HCT116 (cell line): ENCODE measurements around the gene LUC7L2. TPM values are rescaled to one million over a fixed set of nuclear protein-coding genes. Genes with fewer than 3 reads are reported as not detected.

Source experiments
- ATAC-seq: fragments of 200-7000 bp; cut with Tn5 transposase; 2 replicates; pipeline ENCODE4 v1.9.1; 2020; ENCODE audit warnings: mild to moderate bottlenecking, moderate library complexity
- BruUV-seq: library from RNA; stranded (reverse); fragments of 400-500 nt; replicated peaks from 2 replicates; lab custom pipeline; 2021; lab: Mats Ljungman, UMichigan
- CTCF ChIA-PET: fragments of 300-600 bp; sonication (Branson Sonifier 250); formaldehyde crosslinking; loops from one replicate; lab custom pipeline; 2021; ENCODE audit warnings: antibody characterized with exemption; lab: Charles Lee
- POLR2A ChIA-PET: fragments of 300-600, 350-600 bp; sonication (Branson Sonifier 250); formaldehyde crosslinking; loops from one replicate; lab custom pipeline; 2021; ENCODE audit warnings: antibody characterized with exemption; lab: Charles Lee
- RAD21 ChIA-PET, 2 experiments: fragments of 300-600 bp; sonication (Branson Sonifier 250); formaldehyde crosslinking; loops; one replicate each; lab custom pipeline; 2023; ENCODE audit warnings: low total read pairs in 2 of 2; ENCODE audit not compliant: uncharacterized antibody in 2 of 2, unreplicated experiment in 2 of 2, low non-redundant PET in 1 of 2; lab: Charles Lee
- DNase-seq: peaks from one replicate; pipeline ENCODE4 v3.0.0-alpha.2; 2010; ENCODE audit warnings: low read depth, low spot score
- H2AFZ ChIP-seq: fragments of 200-600 bp; shearing (Covaris generic), sonication (generic); 2 replicates; pipeline ENCODE4 v1.6.1; 2017; ENCODE audit warnings: low read depth, mixed run types, mixed read lengths, antibody characterized with exemption, low read length; ENCODE audit not compliant: poor library complexity, severe bottlenecking
- H3K27ac ChIP-seq: 2 replicates; pipeline ENCODE4 v1.5.1; 2012; ENCODE audit warnings: low read depth, low read length
- H3K27me3 ChIP-seq: fragments of 200-600 bp; sonication (generic); 2 replicates; pipeline ENCODE4 v1.6.1; 2016; ENCODE audit warnings: mixed run types, low read length, mixed read lengths; ENCODE audit not compliant: insufficient read depth
- H3K36me3 ChIP-seq, 2 experiments: fragments of 200-500 bp in 1 of 2; fragments of 200-600 bp in 1 of 2; sonication (Bioruptor generic) in 1 of 2; sonication (generic) in 1 of 2; 2 replicates each; pipeline versions ENCODE4 v1.5.1 to v1.6.1; 2014 to 2016; ENCODE audit warnings: low read length in 2 of 2, inconsistent platforms in 1 of 2, mixed read lengths in 1 of 2, mixed run types in 1 of 2; ENCODE audit not compliant: insufficient read depth in 2 of 2, control insufficient read depth in 1 of 2
- H3K4me1 ChIP-seq, 2 experiments: fragments of 200-600 bp in 1 of 2; sonication (generic) in 1 of 2; 2 replicates each; pipeline versions ENCODE4 v1.5.1 to v1.6.1; 2012 to 2017; ENCODE audit warnings: low read length in 2 of 2, inconsistent platforms in 1 of 2, mild to moderate bottlenecking in 1 of 2, mixed read lengths in 1 of 2, mixed run types in 1 of 2, moderate library complexity in 1 of 2; ENCODE audit not compliant: insufficient read depth in 2 of 2, control insufficient read depth in 1 of 2
- H3K4me2 ChIP-seq: fragments of 200-600 bp; sonication (generic); 2 replicates; pipeline ENCODE4 v1.6.1; 2017; ENCODE audit warnings: mixed run types, low read length, mixed read lengths
- H3K4me3 ChIP-seq, 2 experiments: fragments of 200-600 bp in 1 of 2; sonication (generic) in 1 of 2; replicated peaks in 1 of 2; 2 replicates each; pipeline ENCODE4 v1.5.1; 2011 to 2016; ENCODE audit warnings: low read length in 2 of 2, control low read depth in 1 of 2, low read depth in 1 of 2, mild to moderate bottlenecking in 1 of 2, mixed read lengths in 1 of 2, mixed run types in 1 of 2
- H3K79me2 ChIP-seq: fragments of 200-600 bp; sonication (generic); 2 replicates; pipeline ENCODE4 v1.6.1; 2017; ENCODE audit warnings: mild to moderate bottlenecking, mixed run types, low read length, moderate library complexity, mixed read lengths; ENCODE audit not compliant: insufficient read depth
- H3K9ac ChIP-seq: fragments of 200-600 bp; sonication (generic); 2 replicates; pipeline ENCODE4 v1.6.1; 2016; ENCODE audit warnings: low read length, mixed read lengths
- H3K9me2 ChIP-seq: fragments of 200-600 bp; sonication (generic), shearing (Covaris generic); 2 replicates; pipeline ENCODE4 v1.6.1; 2017; ENCODE audit warnings: mixed run types, mild to moderate bottlenecking, moderate library complexity; ENCODE audit not compliant: insufficient read depth
- H3K9me3 ChIP-seq, 2 experiments: fragments of 200-500 bp in 1 of 2; fragments of 200-600 bp in 1 of 2; sonication (Bioruptor generic) in 1 of 2; sonication (generic) in 1 of 2; 2 replicates each; pipeline ENCODE4 v1.6.1; 2014 to 2017; ENCODE audit warnings: low read length in 2 of 2, mixed read lengths in 2 of 2, inconsistent platforms in 1 of 2, low read depth in 1 of 2, mild to moderate bottlenecking in 1 of 2, mixed run types in 1 of 2, moderate library complexity in 1 of 2; ENCODE audit not compliant: control insufficient read depth in 1 of 2, insufficient read depth in 1 of 2
- H4K20me1 ChIP-seq: fragments of 200-600 bp; sonication (generic), shearing (Covaris generic); 2 replicates; pipeline ENCODE4 v1.6.1; 2017; ENCODE audit warnings: mixed run types, mild to moderate bottlenecking, moderate library complexity; ENCODE audit not compliant: insufficient read depth
- CBX3 ChIP-seq: IDR thresholded peaks from 2 replicates; pipeline ENCODE4 v1.6.1; 2012; ENCODE audit warnings: low read depth
- ELF1 ChIP-seq: IDR thresholded peaks from 2 replicates; pipeline ENCODE4 v1.6.1; 2012; ENCODE audit warnings: low read depth, borderline replicate concordance
- EZH2 ChIP-seq: fragments of 200-600 bp; sonication (generic); IDR thresholded peaks from 2 replicates; pipeline ENCODE4 v1.6.1; 2017; ENCODE audit warnings: antibody characterized with exemption, mixed run types
- EZH2phosphoT487 ChIP-seq: fragments of 200-600 bp; IDR thresholded peaks from 2 replicates; pipeline ENCODE4 v1.6.1; 2018; ENCODE audit warnings: antibody characterized with exemption, borderline replicate concordance
- JUND ChIP-seq: IDR thresholded peaks from 2 replicates; pipeline ENCODE4 v1.6.1; 2012
- RAD21 ChIP-seq: IDR thresholded peaks from 2 replicates; pipeline ENCODE4 v1.6.1; 2012; ENCODE audit warnings: low read depth, mild to moderate bottlenecking
- REST ChIP-seq: IDR thresholded peaks from 2 replicates; pipeline ENCODE4 v1.6.1; 2012; ENCODE audit warnings: low read depth
- SIN3A ChIP-seq: IDR thresholded peaks from 2 replicates; pipeline ENCODE4 v1.6.1; 2012; ENCODE audit warnings: low read depth
- SRF ChIP-seq: IDR thresholded peaks from 2 replicates; pipeline ENCODE4 v1.6.1; 2012; ENCODE audit warnings: low read depth
- ZFX ChIP-seq: fragments of 450-650 bp; IDR thresholded peaks from 2 replicates; pipeline ENCODE4 v1.6.1; 2017
- ZNF274 ChIP-seq: fragments of 200-500 bp; sonication (Bioruptor generic); IDR thresholded peaks from 2 replicates; pipeline ENCODE4 v1.6.1; 2014; ENCODE audit warnings: mild to moderate bottlenecking, low read depth, low read length, inconsistent platforms
- intact Hi-C: fragments of 100-400 bp; cut with micrococcal nuclease; formaldehyde crosslinking; loops from 2 replicates; pipeline ENCODE4 v1.10.0; 2022
- total RNA-seq: library from RNA; stranded (reverse); gene quantifications from one replicate; pipeline ENCODE4 v1.2.1, GENCODE V29; 2021; ENCODE audit not compliant: unreplicated experiment
- TF ChIP-seq, protein P1 (sequence below): IDR thresholded peaks from 2 replicates; pipeline ENCODE4 v1.6.1; 2011; ENCODE audit warnings: mild to moderate bottlenecking, low read length, moderate library complexity; ENCODE audit not compliant: insufficient replicate concordance; ENCODE audit errors: extremely low read depth
- TF ChIP-seq, protein P2 (sequence below), 3 experiments: fragments of 200-600 bp in 1 of 3; sonication (generic) in 1 of 3; IDR thresholded peaks in 2 of 3; conservative IDR thresholded peaks in 1 of 3; 2 replicates each; pipeline ENCODE4 v1.5.1; 2012 to 2017; ENCODE audit warnings: low read depth in 2 of 3, low read length in 2 of 3, antibody characterized with exemption in 1 of 3, borderline replicate concordance in 1 of 3, control low read depth in 1 of 3, mild to moderate bottlenecking in 1 of 3, mixed read lengths in 1 of 3, mixed run types in 1 of 3, moderate library complexity in 1 of 3; ENCODE audit not compliant: insufficient read depth in 1 of 3

Gene LUC7L2
- total RNA-seq, 1 experiment from 2014 or later, result 98.8 TPM

- intact Hi-C loops, result loop anchor here (10.0 kb wide), 1 partner anchor 235 kb away; the partner anchor contains the start of gene ZC3HAV1
Observed at GRCh38 chr7:139339698-139340036, 20.0 kb upstream of the LUC7L2 start.

More at GRCh38 chr7:139339698-139340036, 20.0 kb upstream of the LUC7L2 start:
- Histone ChIP-seq H3K27ac (peak overlapping the region; percentile 95), H3K79me2 (peaks cover 24% of the 10 kb centered on the region), H4K20me1 (no peaks in the 10 kb centered on the region), H3K36me3 (no peaks in the 10 kb centered on the region), H3K9me3 (peaks cover 0 to 5% of the 10 kb centered on the region in 2 experiments; a peak in 1 of 4 replicates), H3K9ac (peak overlapping the region; percentile 94; the same call in 1 of the 2 replicates), H2AFZ (no peak overlapping the region), H3K4me2 (peak overlapping the region; percentile 94), H3K9me2 (no peaks in the 10 kb centered on the region), H3K4me3 (peak overlapping the region; percentile 78 to 90), H3K27me3 (no peaks in the 10 kb centered on the region), H3K4me1 (peaks cover 3 to 26% of the 10 kb centered on the region in 2 experiments; a peak in 3 of 4 replicates)
- POLR2A ChIA-PET, result interaction anchor here (0.6 to 1.0 kb wide), 4 partner anchors 16 to 624 kb away, joined by 3 to 4 read pairs (median 4); partner anchors contain the start of gene LUC7L2
- no peak for DNase-seq
- CTCF ChIA-PET, result interaction anchor here (1.0 to 1.6 kb wide), 3 partner anchors 18 to 206 kb away, joined by 4 to 5 read pairs (median 4); partner anchors contain the start of gene LUC7L2
- no peak for TF ChIP-seq ZFX
- no peak for TF ChIP-seq ZNF274
- TF ChIP-seq, protein P1, sequence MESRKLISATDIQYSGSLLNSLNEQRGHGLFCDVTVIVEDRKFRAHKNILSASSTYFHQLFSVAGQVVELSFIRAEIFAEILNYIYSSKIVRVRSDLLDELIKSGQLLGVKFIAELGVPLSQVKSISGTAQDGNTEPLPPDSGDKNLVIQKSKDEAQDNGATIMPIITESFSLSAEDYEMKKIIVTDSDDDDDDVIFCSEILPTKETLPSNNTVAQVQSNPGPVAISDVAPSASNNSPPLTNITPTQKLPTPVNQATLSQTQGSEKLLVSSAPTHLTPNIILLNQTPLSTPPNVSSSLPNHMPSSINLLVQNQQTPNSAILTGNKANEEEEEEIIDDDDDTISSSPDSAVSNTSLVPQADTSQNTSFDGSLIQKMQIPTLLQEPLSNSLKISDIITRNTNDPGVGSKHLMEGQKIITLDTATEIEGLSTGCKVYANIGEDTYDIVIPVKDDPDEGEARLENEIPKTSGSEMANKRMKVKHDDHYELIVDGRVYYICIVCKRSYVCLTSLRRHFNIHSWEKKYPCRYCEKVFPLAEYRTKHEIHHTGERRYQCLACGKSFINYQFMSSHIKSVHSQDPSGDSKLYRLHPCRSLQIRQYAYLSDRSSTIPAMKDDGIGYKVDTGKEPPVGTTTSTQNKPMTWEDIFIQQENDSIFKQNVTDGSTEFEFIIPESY, result no peak
- TF ChIP-seq SRF, result no peak
- TF ChIP-seq CBX3, result no peak
- TF ChIP-seq EZH2, result no peak
- TF ChIP-seq, protein P2, sequence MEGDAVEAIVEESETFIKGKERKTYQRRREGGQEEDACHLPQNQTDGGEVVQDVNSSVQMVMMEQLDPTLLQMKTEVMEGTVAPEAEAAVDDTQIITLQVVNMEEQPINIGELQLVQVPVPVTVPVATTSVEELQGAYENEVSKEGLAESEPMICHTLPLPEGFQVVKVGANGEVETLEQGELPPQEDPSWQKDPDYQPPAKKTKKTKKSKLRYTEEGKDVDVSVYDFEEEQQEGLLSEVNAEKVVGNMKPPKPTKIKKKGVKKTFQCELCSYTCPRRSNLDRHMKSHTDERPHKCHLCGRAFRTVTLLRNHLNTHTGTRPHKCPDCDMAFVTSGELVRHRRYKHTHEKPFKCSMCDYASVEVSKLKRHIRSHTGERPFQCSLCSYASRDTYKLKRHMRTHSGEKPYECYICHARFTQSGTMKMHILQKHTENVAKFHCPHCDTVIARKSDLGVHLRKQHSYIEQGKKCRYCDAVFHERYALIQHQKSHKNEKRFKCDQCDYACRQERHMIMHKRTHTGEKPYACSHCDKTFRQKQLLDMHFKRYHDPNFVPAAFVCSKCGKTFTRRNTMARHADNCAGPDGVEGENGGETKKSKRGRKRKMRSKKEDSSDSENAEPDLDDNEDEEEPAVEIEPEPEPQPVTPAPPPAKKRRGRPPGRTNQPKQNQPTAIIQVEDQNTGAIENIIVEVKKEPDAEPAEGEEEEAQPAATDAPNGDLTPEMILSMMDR (IDR thresholded peaks at IDR 0.05 in 2 of 3, conservative IDR thresholded peaks at IDR 0.05 in 1 of 3; ENCODE audit: borderline replicate concordance in 1 of 3, insufficient read depth in 1 of 3, low read depth in 2 of 3, low read length in 2 of 3), result no peak
- TF ChIP-seq EZH2phosphoT487, result no peak
- no peak for TF ChIP-seq JUND
- TF ChIP-seq REST, result no peak
- TF ChIP-seq ELF1, result no peak
- TF ChIP-seq SIN3A, result no peak
- TF ChIP-seq RAD21, result no peak
- RAD21 ChIA-PET, result no interaction called here
- ATAC-seq, result no peak
- TSS peak; percentile 67 for BruUV-seq
